ENCODE results near the gene SPHK1. TPM values are rescaled to one million over a fixed set of nuclear protein-coding genes. Genes with fewer than 3 reads are reported as not detected.
A peak's percentile ranks its signal among the peaks of the same experiment; 100 is the strongest.

Gene SPHK1
- total and polyA plus RNA-seq, 3 donors from 2014 or later: 8.0 to 17.7 (median 14.7) TPM

- intact Hi-C loops (cut with DNase I; ENCODE audit: low total_unique reads): no loop called here
- no peak for DNase-seq
- 94% methylated on average over 5 of the region's 5 CpGs for WGBS, 2 donors
- Histone ChIP-seq H3K4me3 (no peak overlapping the region), H3K36me3 (ENCODE audit: low read depth, missing control alignments) (no peaks in the 10 kb centered on the region), H3K4me1 (peaks cover 16% of the 10 kb centered on the region), H3K9me3 (no peaks in the 10 kb centered on the region), H3K27ac (no peak overlapping the region), H3K27me3 (no peaks in the 10 kb centered on the region)
- TF ChIP-seq CTCF (IDR thresholded peaks at IDR 0.05): no peak
- no peak for TF ChIP-seq POLR2A (IDR thresholded peaks at IDR 0.05)
Observed at GRCh38 chr17:76411247-76411646, 26.8 kb downstream of the SPHK1 start.

GRCh38 chr17:76414334-76415295, 30.2 kb downstream of the SPHK1 start:
- H3K9me3 ChIP-seq: no peaks in the 10 kb centered on the region
- TF ChIP-seq POLR2A (IDR thresholded peaks at IDR 0.05): no peak
- no peak for TF ChIP-seq CTCF (IDR thresholded peaks at IDR 0.05)
- H3K4me3 ChIP-seq: no peak overlapping the region
- H3K36me3 ChIP-seq (ENCODE audit: low read depth, missing control alignments): no peaks in the 10 kb centered on the region
- no peak overlapping the region for H3K27ac ChIP-seq
- no peaks in the 10 kb centered on the region for H3K27me3 ChIP-seq
- WGBS, 2 donors: 55 to 73% methylated on average over 12 to 21 of the region's 21 CpGs
- peak; percentile 76 for DNase-seq
- intact Hi-C loops (cut with DNase I; ENCODE audit: low total_unique reads): no loop called here
- H3K4me1 ChIP-seq: peaks cover 10% of the 10 kb centered on the region

GRCh38 chr17:76415786-76416185, 31.4 kb downstream of the SPHK1 start:
- Histone ChIP-seq H3K4me1 (peaks cover 22% of the 10 kb centered on the region), H3K4me3 (no peak overlapping the region), H3K27me3 (no peaks in the 10 kb centered on the region), H3K27ac (no peak overlapping the region), H3K36me3 (ENCODE audit: low read depth, missing control alignments) (no peaks in the 10 kb centered on the region), H3K9me3 (no peaks in the 10 kb centered on the region)
- TF ChIP-seq POLR2A (IDR thresholded peaks at IDR 0.05): no peak
- TF ChIP-seq CTCF (IDR thresholded peaks at IDR 0.05): no peak
- WGBS, 2 donors: 81% methylated on average over 15 of the region's 15 CpGs
- intact Hi-C loops (cut with DNase I; ENCODE audit: low total_unique reads): no loop called here
- no peak for DNase-seq

- Histone ChIP-seq H3K4me1 (peaks cover 22% of the 10 kb centered on the region), H3K27me3 (no peaks in the 10 kb centered on the region), H3K36me3 (ENCODE audit: low read depth, missing control alignments) (no peaks in the 10 kb centered on the region), H3K9me3 (no peaks in the 10 kb centered on the region), H3K4me3 (no peak overlapping the region), H3K27ac (no peak overlapping the region)
- intact Hi-C loops (cut with DNase I; ENCODE audit: low total_unique reads): no loop called here
- no peak for TF ChIP-seq POLR2A (IDR thresholded peaks at IDR 0.05)
- no peak for TF ChIP-seq CTCF (IDR thresholded peaks at IDR 0.05)
- WGBS, 2 donors: 83 to 88% methylated on average over 3 to 6 of the region's 6 CpGs
- no peak for DNase-seq
Observed at GRCh38 chr17:76416457-76416856, 32.0 kb downstream of the SPHK1 start.
